ENCODE data around the gene KAT2A.

- TF ChIP-seq CTCF (IDR thresholded peaks at IDR 0.05), result no peak
- TF ChIP-seq POLR2A (IDR thresholded peaks at IDR 0.05), result no peak
Observed at GRCh38 chr17:42138749-42139492, 17.8 kb upstream of the KAT2A start.

All from adrenal gland (tissue), 5 donors.